SK-N-SH treated with all-trans-retinoic acid at 6 μM for 48 hours (cell line): ENCODE results near the gene DEFB112.

Experiments
- ATAC-seq: fragments of 200-7000 bp; cut with Tn5 transposase; 3 replicates; pipeline ENCODE4 v1.9.1; 2020; ENCODE audit warnings: mild to moderate bottlenecking, moderate library complexity
- ARNTL ChIP-seq: fragments of 450-650 bp; formaldehyde crosslinking; IDR thresholded peaks from 2 replicates; pipeline ENCODE4 v1.5.0; 2020; ENCODE audit warnings: low read depth, mild to moderate bottlenecking, moderate library complexity, borderline replicate concordance
- BACH2 ChIP-seq: fragments of 250-450 bp; sonication (Bioruptor Pico); IDR thresholded peaks from 2 replicates; pipeline ENCODE4 v1.9.0; 2021; ENCODE audit warnings: mild to moderate bottlenecking, borderline replicate concordance
- ESRRG ChIP-seq: fragments of 250-450 bp; sonication (Bioruptor Pico); IDR thresholded peaks from 2 replicates; pipeline ENCODE4 v1.6.1; 2021; ENCODE audit warnings: mild to moderate bottlenecking
- GLIS3 ChIP-seq: fragments of 250-450 bp; sonication (Bioruptor Pico); IDR thresholded peaks from 2 replicates; pipeline ENCODE4 v1.5.0; 2020; ENCODE audit warnings: mild to moderate bottlenecking, moderate library complexity
- ISL1 ChIP-seq: fragments of 250-450 bp; sonication (Bioruptor Pico); IDR thresholded peaks from 2 replicates; pipeline ENCODE4 v2.1.2; 2022; ENCODE audit warnings: mild to moderate bottlenecking, moderate library complexity
- OSR1 ChIP-seq: fragments of 250-450 bp; sonication (Bioruptor Pico); IDR thresholded peaks from 2 replicates; pipeline ENCODE4 v1.8.0; 2022; ENCODE audit warnings: moderate library complexity, mild to moderate bottlenecking, inconsistent platforms
- PPARA ChIP-seq: fragments of 250-450 bp; sonication (Bioruptor Pico); IDR thresholded peaks from 2 replicates; pipeline ENCODE4 v1.5.0; 2020; ENCODE audit warnings: mild to moderate bottlenecking, borderline replicate concordance
- RARB ChIP-seq: fragments of 250-450 bp; sonication (Bioruptor Pico); IDR thresholded peaks from 2 replicates; pipeline ENCODE4 v1.8.0; 2021; ENCODE audit warnings: mild to moderate bottlenecking, moderate library complexity
- SNAI2 ChIP-seq: fragments of 250-450 bp; sonication (Bioruptor Pico); IDR thresholded peaks from 2 replicates; pipeline ENCODE4 v1.5.0; 2020; ENCODE audit warnings: mild to moderate bottlenecking, moderate library complexity
- TCF4 ChIP-seq: fragments of 250-450 bp; sonication (Bioruptor Pico); IDR thresholded peaks from 2 replicates; pipeline ENCODE4 v1.8.0; 2021; ENCODE audit warnings: mild to moderate bottlenecking, moderate library complexity, borderline replicate concordance
- TOX ChIP-seq: fragments of 250-450 bp; sonication (Bioruptor Pico); IDR thresholded peaks from 2 replicates; pipeline ENCODE4 v1.8.0; 2021; ENCODE audit warnings: mild to moderate bottlenecking, moderate library complexity, borderline replicate concordance
- ZC3H10 ChIP-seq: fragments of 250-450 bp; sonication (Bioruptor Pico); IDR thresholded peaks from 2 replicates; pipeline ENCODE4 v1.5.1; 2021; ENCODE audit warnings: mild to moderate bottlenecking, moderate library complexity
- ZFP3 ChIP-seq: fragments of 250-450 bp; sonication (Bioruptor Pico); IDR thresholded peaks from 2 replicates; pipeline ENCODE4 v1.5.0; 2020; ENCODE audit warnings: mild to moderate bottlenecking, moderate library complexity
- ZFP30 ChIP-seq: fragments of 450-650 bp; formaldehyde crosslinking; IDR thresholded peaks from 2 replicates; pipeline ENCODE4 v1.5.0; 2022; ENCODE audit warnings: mild to moderate bottlenecking, moderate library complexity
- ZNF565 ChIP-seq: fragments of 450-650 bp; formaldehyde crosslinking; conservative IDR thresholded peaks from 2 replicates; pipeline ENCODE4 v1.5.0; 2020; ENCODE audit warnings: low read depth, mild to moderate bottlenecking, moderate library complexity
- ZNF70 ChIP-seq: fragments of 450-650 bp; formaldehyde crosslinking; IDR thresholded peaks from 2 replicates; pipeline ENCODE4 v1.5.0; 2020; ENCODE audit warnings: mild to moderate bottlenecking, moderate library complexity
- ZNF8 ChIP-seq: fragments of 450-650 bp; formaldehyde crosslinking; IDR thresholded peaks from 2 replicates; pipeline ENCODE4 v1.5.0; 2020; ENCODE audit warnings: mild to moderate bottlenecking, moderate library complexity
- TF ChIP-seq, protein P1 (sequence below): fragments of 250-450 bp; sonication (Bioruptor Pico); IDR thresholded peaks from 2 replicates; pipeline ENCODE4 v1.5.1; 2021; ENCODE audit warnings: mild to moderate bottlenecking, moderate library complexity
- TF ChIP-seq, protein P2 (sequence below): fragments of 250-450 bp; sonication (Bioruptor Pico); IDR thresholded peaks from 2 replicates; pipeline ENCODE4 v1.8.0; 2021; ENCODE audit warnings: low read depth, mild to moderate bottlenecking, moderate library complexity, borderline replicate concordance
- TF ChIP-seq, protein P3 (sequence below): fragments of 250-450 bp; sonication (Bioruptor Pico); IDR thresholded peaks from 2 replicates; pipeline ENCODE4 v1.5.0; 2020; ENCODE audit warnings: mild to moderate bottlenecking, moderate library complexity
- TF ChIP-seq, protein P4 (sequence below): fragments of 250-450 bp; sonication (Bioruptor Pico); IDR thresholded peaks from 2 replicates; pipeline ENCODE4 v1.5.1; 2020; ENCODE audit warnings: low read depth, mild to moderate bottlenecking, moderate library complexity
- TF ChIP-seq, protein P5 (sequence below): fragments of 250-450 bp; sonication (Bioruptor Pico); IDR thresholded peaks from 2 replicates; pipeline ENCODE4 v1.8.0; 2020; ENCODE audit warnings: mild to moderate bottlenecking, moderate library complexity, borderline replicate concordance

The DEFB112 gene

GRCh38 chr6:50062051-50062450, 12.3 kb upstream of the DEFB112 start (continued):
- TF ChIP-seq ZNF8 (CRISPR knock-in tag): no peak
- no peak for TF ChIP-seq OSR1
- no peak for TF ChIP-seq TOX (CRISPR knock-in tag)
- no peak for TF ChIP-seq ZFP30 (CRISPR knock-in tag)

DNA sequence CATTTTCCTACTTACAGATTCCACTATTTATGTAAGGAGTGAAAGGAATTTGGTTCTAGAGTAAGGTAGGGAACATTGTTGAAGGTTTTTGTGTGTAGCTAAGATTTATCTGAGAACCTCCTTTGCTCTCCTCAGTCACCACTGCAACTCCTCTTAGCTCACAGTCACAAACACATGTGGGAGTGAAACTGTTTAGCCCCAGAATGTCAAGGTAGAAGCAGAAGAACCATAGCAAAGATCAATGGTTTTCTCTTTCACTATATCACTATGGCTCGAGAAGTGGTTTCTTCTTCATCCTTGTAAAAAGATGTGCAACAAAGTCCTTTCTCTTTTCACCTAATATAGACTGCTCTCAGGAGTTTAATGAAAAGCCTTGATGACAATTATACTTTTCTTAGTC, 6.5 kb upstream of the DEFB112 start:
- no peak for ATAC-seq
- TF ChIP-seq ZNF70 (CRISPR knock-in tag) (no peak), TOX (CRISPR knock-in tag) (no peak), ZNF565 (no peak), TCF4 (no peak), GLIS3 (CRISPR knock-in tag) (no peak)
- TF ChIP-seq, protein P1, sequence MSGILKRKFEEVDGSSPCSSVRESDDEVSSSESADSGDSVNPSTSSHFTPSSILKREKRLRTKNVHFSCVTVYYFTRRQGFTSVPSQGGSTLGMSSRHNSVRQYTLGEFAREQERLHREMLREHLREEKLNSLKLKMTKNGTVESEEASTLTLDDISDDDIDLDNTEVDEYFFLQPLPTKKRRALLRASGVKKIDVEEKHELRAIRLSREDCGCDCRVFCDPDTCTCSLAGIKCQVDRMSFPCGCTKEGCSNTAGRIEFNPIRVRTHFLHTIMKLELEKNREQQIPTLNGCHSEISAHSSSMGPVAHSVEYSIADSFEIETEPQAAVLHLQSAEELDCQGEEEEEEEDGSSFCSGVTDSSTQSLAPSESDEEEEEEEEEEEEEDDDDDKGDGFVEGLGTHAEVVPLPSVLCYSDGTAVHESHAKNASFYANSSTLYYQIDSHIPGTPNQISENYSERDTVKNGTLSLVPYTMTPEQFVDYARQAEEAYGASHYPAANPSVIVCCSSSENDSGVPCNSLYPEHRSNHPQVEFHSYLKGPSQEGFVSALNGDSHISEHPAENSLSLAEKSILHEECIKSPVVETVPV (CRISPR knock-in tag): no peak

- no peak for ATAC-seq
- TF ChIP-seq ZFP3 (CRISPR knock-in tag): no peak
- TF ChIP-seq, protein P2, sequence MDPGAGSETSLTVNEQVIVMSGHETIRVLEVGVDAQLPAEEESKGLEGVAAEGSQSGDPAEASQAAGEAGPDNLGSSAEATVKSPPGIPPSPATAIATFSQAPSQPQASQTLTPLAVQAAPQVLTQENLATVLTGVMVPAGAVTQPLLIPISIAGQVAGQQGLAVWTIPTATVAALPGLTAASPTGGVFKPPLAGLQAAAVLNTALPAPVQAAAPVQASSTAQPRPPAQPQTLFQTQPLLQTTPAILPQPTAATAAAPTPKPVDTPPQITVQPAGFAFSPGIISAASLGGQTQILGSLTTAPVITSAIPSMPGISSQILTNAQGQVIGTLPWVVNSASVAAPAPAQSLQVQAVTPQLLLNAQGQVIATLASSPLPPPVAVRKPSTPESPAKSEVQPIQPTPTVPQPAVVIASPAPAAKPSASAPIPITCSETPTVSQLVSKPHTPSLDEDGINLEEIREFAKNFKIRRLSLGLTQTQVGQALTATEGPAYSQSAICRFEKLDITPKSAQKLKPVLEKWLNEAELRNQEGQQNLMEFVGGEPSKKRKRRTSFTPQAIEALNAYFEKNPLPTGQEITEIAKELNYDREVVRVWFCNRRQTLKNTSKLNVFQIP: no peak
- TF ChIP-seq TCF4: no peak
- no peak for TF ChIP-seq ARNTL (CRISPR knock-in tag)
- TF ChIP-seq ISL1 (CRISPR knock-in tag): no peak
- TF ChIP-seq OSR1: no peak
- no peak for TF ChIP-seq ZNF8 (CRISPR knock-in tag)
- TF ChIP-seq, protein P3, sequence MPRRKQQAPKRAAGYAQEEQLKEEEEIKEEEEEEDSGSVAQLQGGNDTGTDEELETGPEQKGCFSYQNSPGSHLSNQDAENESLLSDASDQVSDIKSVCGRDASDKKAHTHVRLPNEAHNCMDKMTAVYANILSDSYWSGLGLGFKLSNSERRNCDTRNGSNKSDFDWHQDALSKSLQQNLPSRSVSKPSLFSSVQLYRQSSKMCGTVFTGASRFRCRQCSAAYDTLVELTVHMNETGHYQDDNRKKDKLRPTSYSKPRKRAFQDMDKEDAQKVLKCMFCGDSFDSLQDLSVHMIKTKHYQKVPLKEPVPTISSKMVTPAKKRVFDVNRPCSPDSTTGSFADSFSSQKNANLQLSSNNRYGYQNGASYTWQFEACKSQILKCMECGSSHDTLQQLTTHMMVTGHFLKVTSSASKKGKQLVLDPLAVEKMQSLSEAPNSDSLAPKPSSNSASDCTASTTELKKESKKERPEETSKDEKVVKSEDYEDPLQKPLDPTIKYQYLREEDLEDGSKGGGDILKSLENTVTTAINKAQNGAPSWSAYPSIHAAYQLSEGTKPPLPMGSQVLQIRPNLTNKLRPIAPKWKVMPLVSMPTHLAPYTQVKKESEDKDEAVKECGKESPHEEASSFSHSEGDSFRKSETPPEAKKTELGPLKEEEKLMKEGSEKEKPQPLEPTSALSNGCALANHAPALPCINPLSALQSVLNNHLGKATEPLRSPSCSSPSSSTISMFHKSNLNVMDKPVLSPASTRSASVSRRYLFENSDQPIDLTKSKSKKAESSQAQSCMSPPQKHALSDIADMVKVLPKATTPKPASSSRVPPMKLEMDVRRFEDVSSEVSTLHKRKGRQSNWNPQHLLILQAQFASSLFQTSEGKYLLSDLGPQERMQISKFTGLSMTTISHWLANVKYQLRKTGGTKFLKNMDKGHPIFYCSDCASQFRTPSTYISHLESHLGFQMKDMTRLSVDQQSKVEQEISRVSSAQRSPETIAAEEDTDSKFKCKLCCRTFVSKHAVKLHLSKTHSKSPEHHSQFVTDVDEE (CRISPR knock-in tag): no peak
- TF ChIP-seq SNAI2: no peak
- no peak for TF ChIP-seq BACH2 (CRISPR knock-in tag)
- no peak for TF ChIP-seq ZC3H10
- TF ChIP-seq, protein P4, sequence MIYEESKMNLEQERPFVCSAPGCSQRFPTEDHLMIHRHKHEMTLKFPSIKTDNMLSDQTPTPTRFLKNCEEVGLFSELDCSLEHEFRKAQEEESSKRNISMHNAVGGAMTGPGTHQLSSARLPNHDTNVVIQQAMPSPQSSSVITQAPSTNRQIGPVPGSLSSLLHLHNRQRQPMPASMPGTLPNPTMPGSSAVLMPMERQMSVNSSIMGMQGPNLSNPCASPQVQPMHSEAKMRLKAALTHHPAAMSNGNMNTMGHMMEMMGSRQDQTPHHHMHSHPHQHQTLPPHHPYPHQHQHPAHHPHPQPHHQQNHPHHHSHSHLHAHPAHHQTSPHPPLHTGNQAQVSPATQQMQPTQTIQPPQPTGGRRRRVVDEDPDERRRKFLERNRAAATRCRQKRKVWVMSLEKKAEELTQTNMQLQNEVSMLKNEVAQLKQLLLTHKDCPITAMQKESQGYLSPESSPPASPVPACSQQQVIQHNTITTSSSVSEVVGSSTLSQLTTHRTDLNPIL (CRISPR knock-in tag): no peak
- no peak for TF ChIP-seq ZNF565
- TF ChIP-seq TOX (CRISPR knock-in tag): no peak
- TF ChIP-seq, protein P1 (CRISPR knock-in tag): no peak
- TF ChIP-seq, all 23 proteins: peak for 0
Measured at GRCh38 chr6:50047026-50047425, 2.7 kb downstream of the DEFB112 start.

DNA sequence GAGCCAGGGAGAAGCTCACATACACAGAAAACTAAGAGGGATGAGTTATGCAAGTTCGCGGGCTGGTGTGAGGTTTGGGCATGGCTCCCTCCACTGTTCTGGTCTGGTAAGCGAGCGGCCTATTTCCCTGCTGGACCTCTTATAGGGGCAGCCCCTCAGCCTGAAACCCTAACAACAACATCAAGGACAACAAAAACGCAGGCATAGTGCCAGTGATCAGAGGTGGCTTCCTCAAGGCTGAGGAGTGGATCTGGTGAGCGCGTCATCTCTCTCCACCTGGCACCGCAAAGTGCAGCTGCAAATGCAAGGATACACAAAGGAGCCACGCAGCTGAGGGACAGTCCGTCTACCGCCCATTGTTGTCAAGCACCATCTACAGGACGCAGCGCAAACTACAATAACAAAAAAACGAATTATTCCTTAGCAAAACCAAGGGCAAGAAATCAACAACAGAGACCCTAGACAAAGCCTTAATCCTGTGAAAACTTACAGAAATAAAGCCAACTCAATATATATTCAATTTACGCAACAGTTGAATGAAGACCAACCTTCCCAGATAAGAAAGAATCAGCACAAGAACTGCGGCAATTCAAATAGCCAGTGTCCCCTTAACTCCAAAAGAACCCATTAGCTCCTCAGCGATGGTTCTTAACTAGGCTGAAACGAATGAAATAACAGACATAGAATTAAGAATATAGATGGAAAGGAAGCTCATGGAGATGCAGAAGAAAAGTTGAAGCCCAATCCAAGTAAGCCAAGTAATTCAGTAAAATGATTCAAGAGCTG, 18.8 kb downstream of the DEFB112 start:
- ATAC-seq: peak; percentile 89
- TF ChIP-seq PPARA (no peak), ZNF565 (no peak), ZNF8 (CRISPR knock-in tag) (no peak), RARB (CRISPR knock-in tag) (no peak), ESRRG (CRISPR knock-in tag) (no peak), ZFP3 (CRISPR knock-in tag) (no peak)
- TF ChIP-seq, protein P3 (CRISPR knock-in tag): no peak
- TF ChIP-seq, protein P5, sequence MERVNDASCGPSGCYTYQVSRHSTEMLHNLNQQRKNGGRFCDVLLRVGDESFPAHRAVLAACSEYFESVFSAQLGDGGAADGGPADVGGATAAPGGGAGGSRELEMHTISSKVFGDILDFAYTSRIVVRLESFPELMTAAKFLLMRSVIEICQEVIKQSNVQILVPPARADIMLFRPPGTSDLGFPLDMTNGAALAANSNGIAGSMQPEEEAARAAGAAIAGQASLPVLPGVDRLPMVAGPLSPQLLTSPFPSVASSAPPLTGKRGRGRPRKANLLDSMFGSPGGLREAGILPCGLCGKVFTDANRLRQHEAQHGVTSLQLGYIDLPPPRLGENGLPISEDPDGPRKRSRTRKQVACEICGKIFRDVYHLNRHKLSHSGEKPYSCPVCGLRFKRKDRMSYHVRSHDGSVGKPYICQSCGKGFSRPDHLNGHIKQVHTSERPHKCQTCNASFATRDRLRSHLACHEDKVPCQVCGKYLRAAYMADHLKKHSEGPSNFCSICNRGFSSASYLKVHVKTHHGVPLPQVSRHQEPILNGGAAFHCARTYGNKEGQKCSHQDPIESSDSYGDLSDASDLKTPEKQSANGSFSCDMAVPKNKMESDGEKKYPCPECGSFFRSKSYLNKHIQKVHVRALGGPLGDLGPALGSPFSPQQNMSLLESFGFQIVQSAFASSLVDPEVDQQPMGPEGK: no peak
